ENCODE data around the gene CAPZA2. TPM values are rescaled to one million over a fixed set of nuclear protein-coding genes. Genes with fewer than 3 reads are reported as not detected.

CAPZA2 gene
- total RNA-seq, 1 experiment from 2014 or later, result 57.7 TPM

GRCh38 chr7:116862951-116863670 lies 724 bp downstream of the CAPZA2 start:
- intact Hi-C loops (cut with micrococcal nuclease), result loop anchor here (1.0 kb wide), 1 partner anchor 52 kb away; no protein-coding TSS in a partner anchor
- Histone ChIP-seq H3F3A (ENCODE audit: low read length, unreplicated experiment) (no peaks in the 10 kb centered on the region), H4K20me1 (ENCODE audit: low read length) (peaks cover 32% of the 10 kb centered on the region), H2AFZ (ENCODE audit: low read length) (no peak overlapping the region), H3K9me3 (ENCODE audit: low read length) (no peaks in the 10 kb centered on the region), H3K9ac (ENCODE audit: low read length) (peak overlapping the region; percentile 75), H3K9me2 (replicated peaks; ENCODE audit: low read length) (no peaks in the 10 kb centered on the region), H3K79me2 (ENCODE audit: low read length) (peaks cover 56% of the 10 kb centered on the region), H3K36me3 (ENCODE audit: low read depth, low read length) (no peaks in the 10 kb centered on the region), H3K4me3 (ENCODE audit: low read length) (peak overlapping the region; percentile 88), H3K4me1 (ENCODE audit: insufficient read depth, low read length) (peaks cover 16% of the 10 kb centered on the region), H3K4me2 (ENCODE audit: low read length) (peak overlapping the region; percentile 90), H3K27me3 (ENCODE audit: low read length) (no peaks in the 10 kb centered on the region), H3K27ac (ENCODE audit: low read length) (peak overlapping the region; percentile 63; the same call in 1 of the 2 replicates)
- ATAC-seq (peak; percentile 48), DNase-seq (peak; percentile 12)
- ChIA-PET CTCF (no interaction called here), POLR2A (ENCODE audit: unreplicated experiment) (no interaction called here)
- TF ChIP-seq CTCF (conservative IDR thresholded peaks at IDR 0.05; ENCODE audit: low read depth, low read length) (no peak), EZH2 (IDR thresholded peaks at IDR 0.05; ENCODE audit: low read length, unreplicated experiment) (no peak)
- BruUV-seq (replicated peaks), result no TSS peak

- no peaks in the 10 kb centered on the region for H3K36me3 ChIP-seq (ENCODE audit: low read depth, low read length)
- no peaks in the 10 kb centered on the region for H3K27me3 ChIP-seq (ENCODE audit: low read length)
- ChIA-PET CTCF (no interaction called here), POLR2A (ENCODE audit: unreplicated experiment) (interaction anchor here (0.7 kb wide), 1 partner anchor 9 kb away, joined by 3 read pairs; no protein-coding TSS in a partner anchor)
- no peak overlapping the region for H2AFZ ChIP-seq (ENCODE audit: low read length)
- TF ChIP-seq EZH2phosphoT487 (IDR thresholded peaks at IDR 0.05; ENCODE audit: borderline replicate concordance, low read length) (no peak), CTCF (conservative IDR thresholded peaks at IDR 0.05; ENCODE audit: low read depth, low read length) (no peak), EZH2 (IDR thresholded peaks at IDR 0.05; ENCODE audit: low read length, unreplicated experiment) (no peak)
- no peaks in the 10 kb centered on the region for H3K9me3 ChIP-seq (ENCODE audit: low read length)
- peak overlapping the region; percentile 90 for H3K4me2 ChIP-seq (ENCODE audit: low read length)
- intact Hi-C loops (cut with micrococcal nuclease), result no loop called here
- no peaks in the 10 kb centered on the region for H3F3A ChIP-seq (ENCODE audit: low read length, unreplicated experiment)
- H3K79me2 ChIP-seq (ENCODE audit: low read length), result peaks cover 65% of the 10 kb centered on the region
- BruUV-seq (replicated peaks), result no TSS peak
- H3K9me2 ChIP-seq (replicated peaks; ENCODE audit: low read length), result no peaks in the 10 kb centered on the region
- peaks cover 32% of the 10 kb centered on the region for H4K20me1 ChIP-seq (ENCODE audit: low read length)
- H3K27ac ChIP-seq (ENCODE audit: low read length), result no peak overlapping the region
- ATAC-seq (no peak), DNase-seq (no peak)
- H3K4me3 ChIP-seq (ENCODE audit: low read length), result peak overlapping the region; percentile 88
- H3K9ac ChIP-seq (ENCODE audit: low read length), result peak overlapping the region; percentile 75
- H3K4me1 ChIP-seq (ENCODE audit: insufficient read depth, low read length), result peaks cover 13% of the 10 kb centered on the region
Measured at GRCh38 chr7:116863936-116864500, 1.6 kb downstream of the CAPZA2 start.
